PC-9 (cell line): ENCODE measurements around the gene CNTNAP2. TPM values are rescaled to one million over a fixed set of nuclear protein-coding genes. Genes with fewer than 3 reads are reported as not detected.

Experiments
- BruUV-seq: library from RNA; stranded (reverse); fragments of 400-500 nt; replicated peaks from 2 replicates; lab custom pipeline; 2021; lab: Mats Ljungman, UMichigan
- CTCF ChIA-PET: fragments of 300-600 bp; sonication (Branson Sonifier 250); formaldehyde crosslinking; loops from one replicate; lab custom pipeline; 2022; ENCODE audit warnings: antibody characterized with exemption; lab: Charles Lee
- POLR2A ChIA-PET: fragments of 300-600 bp; sonication (Branson Sonifier 250); formaldehyde crosslinking; loops from one replicate; lab custom pipeline; 2022; ENCODE audit warnings: antibody characterized with exemption; ENCODE audit not compliant: unreplicated experiment; lab: Charles Lee
- DNase-seq, 2 experiments: peaks; one replicate each; pipeline versions ENCODE4 v3.0.0 to v3.0.0-alpha.2; 2015 to 2022; ENCODE audit warnings: mixed read lengths in 1 of 2
- H2AFZ ChIP-seq: fragments of 200-600 bp; sonication (generic); 2 replicates; pipeline ENCODE4 v1.8.1; 2017; ENCODE audit warnings: antibody characterized with exemption
- H3F3A ChIP-seq: fragments of 200-600 bp; sonication (generic); 2 replicates; pipeline ENCODE4 v1.8.1; 2017; ENCODE audit warnings: antibody characterized with exemption, mild to moderate bottlenecking, low read depth; ENCODE audit not compliant: insufficient read depth
- H3K27ac ChIP-seq: fragments of 200-600 bp; sonication (generic); 2 replicates; pipeline ENCODE4 v1.6.1; 2016; ENCODE audit warnings: mixed run types
- H3K27me3 ChIP-seq: fragments of 200-600 bp; sonication (generic); 2 replicates; pipeline ENCODE4 v1.6.1; 2016; ENCODE audit warnings: low read depth, mixed run types; ENCODE audit not compliant: insufficient read depth
- H3K36me3 ChIP-seq: fragments of 200-600 bp; sonication (generic); 2 replicates; pipeline ENCODE4 v1.6.1; 2016; ENCODE audit warnings: low read depth, mixed run types
- H3K4me1 ChIP-seq: fragments of 200-600 bp; sonication (generic); replicated peaks from 2 replicates; pipeline ENCODE4 v1.6.1; 2016; ENCODE audit warnings: mixed run types; ENCODE audit not compliant: insufficient read depth
- H3K4me2 ChIP-seq: fragments of 200-600 bp; sonication (generic); 2 replicates; pipeline ENCODE4 v1.6.1; 2017; ENCODE audit warnings: mixed run types
- H3K4me3 ChIP-seq: fragments of 200-600 bp; sonication (generic); 2 replicates; pipeline ENCODE4 v1.6.1; 2016; ENCODE audit warnings: mixed run types
- H3K79me2 ChIP-seq: fragments of 200-600 bp; sonication (generic); 2 replicates; pipeline ENCODE4 v1.6.1; 2017; ENCODE audit warnings: low read depth, mixed run types
- H3K9me2 ChIP-seq: fragments of 200-600 bp; sonication (generic); 2 replicates; pipeline ENCODE4 v1.8.1; 2017; ENCODE audit warnings: mild to moderate bottlenecking; ENCODE audit not compliant: insufficient read depth
- H3K9me3 ChIP-seq: fragments of 200-600 bp; sonication (generic); 2 replicates; pipeline ENCODE4 v1.8.1; 2016; ENCODE audit warnings: low read depth; ENCODE audit not compliant: insufficient read depth
- H4K20me1 ChIP-seq: fragments of 200-600 bp; sonication (generic); 2 replicates; pipeline ENCODE4 v1.8.1; 2017; ENCODE audit not compliant: insufficient read depth
- CTCF ChIP-seq: fragments of 200-600 bp; sonication (generic); conservative IDR thresholded peaks from 2 replicates; pipeline ENCODE4 v1.6.1; 2017; ENCODE audit warnings: mixed run types, antibody characterized with exemption, mild to moderate bottlenecking, moderate library complexity
- EZH2 ChIP-seq: fragments of 200-600 bp; sonication (generic); IDR thresholded peaks from 2 replicates; pipeline ENCODE4 v1.8.0; 2017; ENCODE audit warnings: antibody characterized with exemption, low read depth
- intact Hi-C: fragments of 100-400 bp; cut with micrococcal nuclease; formaldehyde crosslinking; loops from one replicate; pipeline ENCODE4 v1.10.0; 2022; ENCODE audit not compliant: unreplicated experiment
- total RNA-seq: library from RNA; stranded (reverse); gene quantifications from 2 replicates; pipeline ENCODE4 v1.2.3, GENCODE V29; 2021

The CNTNAP2 gene
- total RNA-seq, 1 experiment from 2014 or later: not detected

GRCh38 chr7:148156233-148156632 is 2039.6 kb downstream of the CNTNAP2 start:
- Histone ChIP-seq H3K9me2 (no peaks in the 10 kb centered on the region), H3K36me3 (no peaks in the 10 kb centered on the region), H2AFZ (no peak overlapping the region), H3K79me2 (no peaks in the 10 kb centered on the region), H3K27ac (no peak overlapping the region), H3K27me3 (peaks cover 27% of the 10 kb centered on the region; the same call in 1 of the 2 replicates), H3K4me1 (no peaks in the 10 kb centered on the region), H3K9me3 (no peaks in the 10 kb centered on the region), H4K20me1 (no peaks in the 10 kb centered on the region), H3K4me2 (no peak overlapping the region), H3K4me3 (no peak overlapping the region), H3F3A (no peaks in the 10 kb centered on the region)
- intact Hi-C loops: no loop called here
- no peak for DNase-seq
- no peak for TF ChIP-seq EZH2
- TF ChIP-seq CTCF: no peak
- no TSS peak for BruUV-seq
- ChIA-PET CTCF (no interaction called here), POLR2A (no interaction called here)

GRCh38 chr7:148159331-148159730 is 2042.7 kb downstream of the CNTNAP2 start:
- intact Hi-C loops: no loop called here
- H3F3A ChIP-seq: no peaks in the 10 kb centered on the region
- no peak overlapping the region for H3K27ac ChIP-seq
- POLR2A ChIA-PET: no interaction called here
- H4K20me1 ChIP-seq: no peaks in the 10 kb centered on the region
- no peak overlapping the region for H3K4me2 ChIP-seq
- no peaks in the 10 kb centered on the region for H3K79me2 ChIP-seq
- no peak overlapping the region for H3K4me3 ChIP-seq
- CTCF ChIA-PET: no interaction called here
- H3K27me3 ChIP-seq: peaks cover 27% of the 10 kb centered on the region; the same call in 1 of the 2 replicates
- DNase-seq: no peak
- H3K36me3 ChIP-seq: no peaks in the 10 kb centered on the region
- no TSS peak for BruUV-seq
- no peaks in the 10 kb centered on the region for H3K4me1 ChIP-seq
- TF ChIP-seq CTCF: no peak
- no peak for TF ChIP-seq EZH2
- H3K9me3 ChIP-seq: no peaks in the 10 kb centered on the region
- H2AFZ ChIP-seq: no peak overlapping the region
- H3K9me2 ChIP-seq: no peaks in the 10 kb centered on the region

- no peaks in the 10 kb centered on the region for H4K20me1 ChIP-seq
- H3K4me1 ChIP-seq: no peaks in the 10 kb centered on the region
- ChIA-PET CTCF (no interaction called here), POLR2A (no interaction called here)
- H2AFZ ChIP-seq: no peak overlapping the region
- no peak overlapping the region for H3K27ac ChIP-seq
- intact Hi-C loops: no loop called here
- TF ChIP-seq EZH2 (no peak), CTCF (no peak)
- H3K36me3 ChIP-seq: no peaks in the 10 kb centered on the region
- BruUV-seq: no TSS peak
- H3K4me3 ChIP-seq: no peak overlapping the region
- H3K9me2 ChIP-seq: no peaks in the 10 kb centered on the region
- no peak for DNase-seq
- no peaks in the 10 kb centered on the region for H3K9me3 ChIP-seq
- H3K4me2 ChIP-seq: no peak overlapping the region
- no peaks in the 10 kb centered on the region for H3F3A ChIP-seq
- H3K27me3 ChIP-seq: peaks cover 27% of the 10 kb centered on the region; the same call in 1 of the 2 replicates
- no peaks in the 10 kb centered on the region for H3K79me2 ChIP-seq
Measured at GRCh38 chr7:148161776-148162175, 2045.2 kb downstream of the CNTNAP2 start.
